DND-41 (cell line): ENCODE measurements around the gene SEMA4F.

ENCODE experiments used
- CTCF ChIP-seq: IDR thresholded peaks from 2 replicates; pipeline ENCODE4 v1.5.1; 2012; ENCODE audit warnings: borderline replicate concordance, low read length, moderate library complexity, mild to moderate bottlenecking; ENCODE audit not compliant: poor library complexity, severe bottlenecking; ENCODE audit errors: extremely low read depth
- EZH2 ChIP-seq: IDR thresholded peaks from 3 replicates; pipeline ENCODE4 v1.6.1; 2012; ENCODE audit warnings: borderline replicate concordance, low read depth, mild to moderate bottlenecking, moderate library complexity, low read length, inconsistent platforms; ENCODE audit not compliant: severe bottlenecking

- TF ChIP-seq CTCF, result no peak
- no peak for TF ChIP-seq EZH2
Measured at GRCh38 chr2:74706741-74707140, 52.7 kb downstream of the SEMA4F start.
